ENCODE measurements around the gene DAP. TPM values are rescaled to one million over a fixed set of nuclear protein-coding genes. Genes with fewer than 3 reads are reported as not detected.
A peak's percentile ranks its signal among the peaks of the same experiment; 100 is the strongest.
"Not testable (repeated sequence)": the region's sequence is repeated elsewhere in the genome, so short reads cannot be mapped to it uniquely, and the experiment has no call there.

Gene DAP
- total RNA-seq, 1 experiment from 2014 or later: 62.7 TPM

GRCh38 chr5:10734832-10735523 is 26.1 kb downstream of the DAP start:
- DNase-seq (ENCODE audit: low read depth): no peak

DNA sequence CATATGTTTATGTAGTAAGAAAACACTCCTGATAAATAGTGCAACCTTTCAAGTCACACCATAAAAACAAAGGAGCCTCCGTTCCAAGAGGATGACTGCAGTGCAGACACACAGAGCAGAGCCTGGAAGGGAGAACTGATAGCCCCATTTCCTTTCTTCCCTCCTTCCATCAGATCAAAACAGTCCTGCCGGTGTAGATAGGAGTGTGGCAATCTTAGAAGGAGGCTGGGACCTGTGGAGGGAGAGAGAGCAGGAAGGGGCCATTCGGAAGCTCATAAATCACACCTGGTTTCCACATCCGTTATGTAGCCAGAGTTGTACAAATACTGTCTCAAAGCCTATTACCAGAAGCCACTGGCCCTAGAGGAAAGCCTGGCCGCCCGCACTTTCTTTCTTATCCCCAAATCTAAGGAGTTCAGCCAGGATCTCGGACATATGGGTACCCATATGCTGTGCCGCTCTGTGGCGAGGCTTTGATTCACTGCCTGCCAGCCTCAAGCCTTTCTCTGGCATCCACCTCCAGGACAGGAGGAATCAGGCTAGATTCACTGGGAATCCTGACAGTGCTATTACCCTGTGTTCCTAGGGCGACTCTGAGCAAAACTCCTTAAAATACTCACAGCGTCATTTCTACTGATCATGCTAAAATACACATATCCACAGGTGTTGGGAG is 26.9 kb downstream of the DAP start:
- no peak for DNase-seq (ENCODE audit: low read depth)

DNA sequence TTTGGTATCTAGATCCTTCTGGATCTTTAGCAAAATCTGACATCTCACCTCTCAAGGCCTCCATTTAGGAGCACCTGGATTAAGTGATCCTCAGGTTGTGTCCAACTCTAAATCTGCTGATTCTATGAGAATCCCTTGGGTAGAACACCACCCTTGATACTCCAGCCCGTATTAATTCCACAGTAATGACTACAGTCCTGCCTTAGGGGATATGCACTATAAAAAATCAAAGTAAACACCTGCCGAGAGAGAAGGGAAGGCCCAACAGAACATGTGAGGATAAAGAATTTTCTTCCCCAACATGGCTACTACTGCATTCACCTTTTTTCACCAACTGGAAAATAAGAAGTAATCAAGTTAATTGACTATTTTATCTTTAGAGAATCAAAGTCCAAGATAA is 27.6 kb downstream of the DAP start:
- no peak for DNase-seq (ENCODE audit: low read depth)

- DNase-seq (ENCODE audit: low read depth): no peak
These were observed 29.1 kb downstream of the DAP start for GRCh38 chr5:10731913-10732312.

GRCh38 chr5:10730043-10730351 is 31.0 kb downstream of the DAP start:
- DNase-seq (ENCODE audit: low read depth): no peak

DNA sequence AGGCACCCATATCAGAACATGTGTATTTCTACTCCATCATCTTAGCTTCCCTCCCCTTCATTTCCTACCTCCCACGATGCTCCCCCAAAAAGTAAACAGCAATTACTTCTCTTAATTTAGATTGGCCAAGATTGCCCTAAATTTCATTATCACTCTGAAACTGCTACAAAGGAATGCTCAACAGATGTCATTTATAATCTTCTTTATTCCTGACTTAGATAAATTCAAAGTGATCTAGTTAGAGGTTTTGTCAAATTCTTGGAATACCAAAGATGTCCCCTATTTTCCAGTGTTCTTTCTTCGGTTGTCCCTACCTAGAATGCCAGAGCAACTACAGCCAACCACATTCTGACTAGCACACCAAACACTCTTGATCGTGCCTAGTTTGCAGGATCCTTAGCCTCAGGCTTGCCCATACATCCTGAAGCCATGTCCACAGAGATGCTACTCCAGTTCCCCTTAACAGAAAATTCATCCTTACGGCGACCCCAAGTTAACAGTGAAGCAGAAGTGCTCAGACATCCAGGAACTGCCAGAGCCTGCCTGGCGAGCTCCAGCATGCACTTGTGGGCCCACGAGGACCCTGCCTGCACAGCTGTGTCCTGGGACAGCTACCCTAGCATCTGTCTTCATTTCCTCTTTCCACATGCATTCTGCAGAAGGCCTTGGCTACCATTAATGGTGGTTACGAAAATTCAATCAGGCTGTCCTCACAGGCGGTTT is 31.6 kb downstream of the DAP start:
- no peak for DNase-seq (ENCODE audit: low read depth)

GRCh38 chr5:10728679-10729078 is 32.4 kb downstream of the DAP start:
- no peak for DNase-seq (ENCODE audit: low read depth)

- DNase-seq (ENCODE audit: low read depth): no peak
These were observed 33.2 kb downstream of the DAP start for GRCh38 chr5:10727861-10728260.

- no peak for DNase-seq (ENCODE audit: low read depth)
These were observed 34.0 kb downstream of the DAP start for GRCh38 chr5:10726913-10727517.

GRCh38 chr5:10726179-10726912 is 34.7 kb downstream of the DAP start:
- DNase-seq (ENCODE audit: low read depth): peak; percentile 22

- peak; percentile 15 for DNase-seq (ENCODE audit: low read depth)
These were observed 35.4 kb downstream of the DAP start for GRCh38 chr5:10725636-10726035.

- DNase-seq (ENCODE audit: low read depth): peak; percentile 88
These were observed 36.1 kb downstream of the DAP start for GRCh38 chr5:10724781-10725507.

DNA sequence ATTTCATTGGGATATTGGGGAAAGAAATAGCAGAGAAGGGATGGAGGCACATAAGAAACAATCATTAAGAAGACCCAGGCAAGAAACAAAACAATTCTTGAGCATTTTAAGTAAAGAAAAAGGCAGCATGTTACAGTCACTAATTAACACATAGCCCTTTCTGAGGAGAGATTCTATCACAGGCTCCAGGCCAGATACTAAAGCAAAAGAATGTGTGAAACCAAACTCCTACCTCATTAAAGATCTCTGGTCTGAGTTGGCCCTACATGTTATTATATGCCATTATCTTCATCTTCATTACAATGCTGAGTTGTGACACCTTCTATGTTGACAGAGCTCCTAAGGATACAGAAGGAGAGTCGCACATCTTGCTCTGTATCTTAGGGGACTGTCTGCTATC is 37.5 kb downstream of the DAP start:
- DNase-seq (ENCODE audit: low read depth): no peak

GRCh38 chr5:10720766-10721165 is 40.3 kb downstream of the DAP start:
- DNase-seq (ENCODE audit: low read depth): not testable (repeated sequence)

DNA sequence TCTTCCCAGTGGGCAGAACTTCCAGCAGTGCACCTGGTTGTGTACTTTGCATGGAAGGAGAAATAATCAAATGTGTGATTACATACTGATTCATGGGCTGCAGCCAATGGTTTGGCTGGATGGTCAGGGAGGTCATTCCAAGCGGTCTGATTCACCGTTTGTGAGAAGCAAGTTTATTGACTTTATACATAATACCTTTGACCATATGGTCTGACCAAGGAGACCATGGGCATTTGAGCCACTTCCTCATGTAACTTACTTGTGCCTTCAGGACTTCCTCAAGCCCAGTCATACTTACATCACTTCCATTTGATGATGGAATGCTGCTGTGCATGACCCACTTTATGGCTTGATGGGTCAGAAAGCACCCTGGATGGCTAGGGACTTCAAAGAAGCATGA is 41.1 kb downstream of the DAP start:
- peak; percentile 98 for DNase-seq (ENCODE audit: low read depth)

GRCh38 chr5:10718617-10719016 is 42.4 kb downstream of the DAP start:
- DNase-seq (ENCODE audit: low read depth): not testable (repeated sequence)

GRCh38 chr5:10716825-10717224 is 44.2 kb downstream of the DAP start:
- DNase-seq (ENCODE audit: low read depth): not testable (repeated sequence)

DNA sequence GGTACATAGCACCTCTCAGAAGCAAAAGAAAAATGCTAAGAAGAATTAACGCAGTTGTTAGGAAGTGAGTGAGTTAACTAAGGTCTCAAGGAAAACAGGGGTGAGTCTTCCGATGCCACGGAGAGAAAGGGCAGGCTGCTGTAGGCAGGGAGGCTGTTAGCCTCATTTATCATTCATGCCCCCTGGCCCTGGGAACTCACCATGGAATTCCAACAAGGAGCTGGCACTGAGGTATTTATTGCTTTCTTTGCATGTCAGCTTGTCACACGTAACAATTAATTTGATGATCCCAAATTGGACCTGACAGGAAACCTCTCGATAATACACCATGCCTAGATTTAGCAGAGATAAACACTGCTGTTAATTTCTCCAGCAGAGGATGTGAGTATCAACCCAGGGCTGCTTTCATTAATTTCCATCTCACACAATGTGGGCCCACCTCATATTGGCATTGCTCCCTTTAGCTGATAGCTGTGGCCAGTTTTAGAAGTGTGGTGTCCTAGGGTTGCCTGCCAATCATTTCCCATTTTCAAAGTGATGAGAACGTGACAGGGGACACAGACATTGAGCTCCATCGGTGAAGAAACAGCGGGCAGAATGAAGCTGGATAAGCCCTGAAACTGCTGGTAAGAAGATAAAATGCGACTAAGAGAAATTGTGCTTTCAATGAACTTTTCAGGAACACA is 45.3 kb downstream of the DAP start:
- no peak for DNase-seq (ENCODE audit: low read depth)

DNA sequence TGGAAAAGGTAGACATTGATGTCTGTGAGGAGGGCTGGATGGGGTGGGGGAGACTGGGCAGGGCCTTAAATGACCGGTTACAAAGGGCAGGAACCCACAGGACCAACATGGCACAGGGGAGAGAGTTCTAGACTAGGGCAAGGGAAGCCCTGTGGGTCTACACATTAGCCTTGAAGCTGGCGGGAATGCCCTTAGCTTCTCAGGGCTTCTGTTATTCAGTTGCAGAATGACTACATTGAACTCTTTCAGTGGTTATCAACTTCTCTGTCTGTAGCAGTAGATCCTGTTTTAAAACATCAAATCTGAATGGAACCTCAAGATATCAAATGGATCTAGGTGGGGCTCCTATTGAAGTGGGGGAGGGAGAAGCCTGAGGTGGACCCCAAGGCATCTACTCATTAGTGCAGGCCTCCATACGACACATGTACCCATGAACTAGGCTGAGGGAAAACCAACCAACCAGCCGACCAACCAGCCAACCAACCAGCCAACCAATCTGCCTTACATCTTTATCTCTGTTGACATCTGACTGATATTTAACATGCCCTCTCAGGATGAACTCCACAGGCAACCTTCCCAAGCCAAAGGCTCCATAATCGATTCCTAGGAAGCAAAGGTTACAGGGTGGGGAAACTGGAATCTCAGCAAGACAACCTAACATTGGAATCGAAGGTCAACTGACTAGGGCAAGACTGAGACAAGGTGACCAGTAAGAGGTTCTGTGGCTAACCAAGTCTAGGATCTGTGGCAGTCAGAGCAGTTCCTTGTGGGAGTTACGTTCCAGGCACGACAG is 48.3 kb downstream of the DAP start:
- DNase-seq (ENCODE audit: low read depth): no peak

DNA sequence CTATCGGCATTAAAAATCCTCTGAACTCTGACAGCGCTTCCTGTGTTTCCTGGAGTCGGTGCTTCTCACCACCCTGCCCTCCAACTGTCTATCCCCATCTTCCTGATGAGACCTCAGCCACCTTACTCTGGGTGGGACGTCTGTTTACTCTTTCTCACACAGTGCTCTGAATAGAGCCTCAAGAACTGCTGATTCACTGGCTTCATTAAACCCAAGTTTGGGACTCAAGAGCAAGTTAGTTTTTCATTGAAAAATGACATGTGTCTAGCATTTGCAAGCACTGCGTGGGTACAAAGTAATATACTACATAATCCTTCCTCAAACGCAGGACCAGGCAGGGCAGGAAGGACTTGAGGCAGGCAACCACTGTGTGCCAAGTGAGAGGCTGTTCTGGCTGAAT is 49.5 kb downstream of the DAP start:
- DNase-seq (ENCODE audit: low read depth): no peak
